ENCODE measurements around the gene CCND1. TPM values are rescaled to one million over a fixed set of nuclear protein-coding genes. Genes with fewer than 3 reads are reported as not detected.

Gene CCND1
- total and polyA plus RNA-seq, 10 donors = 4.3 to 96.6 (median 59.0) TPM

DNA sequence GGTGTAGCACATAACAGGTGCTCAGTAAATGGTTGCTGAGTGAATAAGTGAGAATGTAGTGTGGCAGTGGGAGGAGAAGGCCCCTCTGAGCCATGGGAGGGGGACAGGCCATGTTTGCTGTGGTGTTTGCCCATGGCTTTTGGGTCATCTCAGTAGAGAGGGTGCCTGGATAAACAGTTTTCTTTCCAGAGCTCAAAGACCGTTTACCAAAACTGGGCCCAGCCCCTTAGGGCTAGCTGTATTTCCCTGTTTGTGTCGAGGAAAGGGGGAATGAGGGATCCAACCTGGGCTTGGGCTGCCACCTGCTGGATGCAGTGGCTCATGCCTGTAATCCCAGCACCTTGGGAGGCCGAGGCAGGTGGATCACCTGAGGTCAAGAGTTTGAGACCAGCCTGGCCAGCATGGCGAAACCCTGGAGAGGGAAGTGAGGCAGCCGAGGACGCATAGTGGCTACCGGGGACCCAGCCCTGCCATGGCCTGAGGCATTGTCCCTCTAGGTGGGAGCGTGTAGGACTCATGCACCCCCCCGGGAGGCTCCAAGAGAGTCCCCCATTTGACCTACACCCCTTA lies 42.9 kb downstream of the CCND1 start:
- WGBS, 5 donors = 56 to 77% (median 68%) methylated on average over 7 to 9 of the region's 9 CpGs
- DNase-seq = peak; percentile 54
- Histone ChIP-seq H3K27ac (no peak overlapping the region), H3K4me1 (peaks cover 0 to 11% (median 9%) of the 10 kb centered on the region in 6 donors), H3K27me3 (replicated peaks in 1 of 7) (peaks cover 0 to 33% (median 15%) of the 10 kb centered on the region in 7 donors), H3K36me3 (no peaks in the 10 kb centered on the region), H3K9me3 (no peaks in the 10 kb centered on the region), H3K4me3 (no peak overlapping the region)
- intact Hi-C loops (cut with DNase I; ENCODE audit: low total_unique reads) = no loop called here
- TF ChIP-seq POLR2A (IDR thresholded peaks at IDR 0.05) = no peak
- TF ChIP-seq, protein P1, sequence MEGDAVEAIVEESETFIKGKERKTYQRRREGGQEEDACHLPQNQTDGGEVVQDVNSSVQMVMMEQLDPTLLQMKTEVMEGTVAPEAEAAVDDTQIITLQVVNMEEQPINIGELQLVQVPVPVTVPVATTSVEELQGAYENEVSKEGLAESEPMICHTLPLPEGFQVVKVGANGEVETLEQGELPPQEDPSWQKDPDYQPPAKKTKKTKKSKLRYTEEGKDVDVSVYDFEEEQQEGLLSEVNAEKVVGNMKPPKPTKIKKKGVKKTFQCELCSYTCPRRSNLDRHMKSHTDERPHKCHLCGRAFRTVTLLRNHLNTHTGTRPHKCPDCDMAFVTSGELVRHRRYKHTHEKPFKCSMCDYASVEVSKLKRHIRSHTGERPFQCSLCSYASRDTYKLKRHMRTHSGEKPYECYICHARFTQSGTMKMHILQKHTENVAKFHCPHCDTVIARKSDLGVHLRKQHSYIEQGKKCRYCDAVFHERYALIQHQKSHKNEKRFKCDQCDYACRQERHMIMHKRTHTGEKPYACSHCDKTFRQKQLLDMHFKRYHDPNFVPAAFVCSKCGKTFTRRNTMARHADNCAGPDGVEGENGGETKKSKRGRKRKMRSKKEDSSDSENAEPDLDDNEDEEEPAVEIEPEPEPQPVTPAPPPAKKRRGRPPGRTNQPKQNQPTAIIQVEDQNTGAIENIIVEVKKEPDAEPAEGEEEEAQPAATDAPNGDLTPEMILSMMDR (IDR thresholded peaks at IDR 0.05 in 8 of 11, conservative IDR thresholded peaks at IDR 0.05 in 3 of 11) = peak in 3 of 11 experiments; percentile 22 to 27 (median 23)

DNA sequence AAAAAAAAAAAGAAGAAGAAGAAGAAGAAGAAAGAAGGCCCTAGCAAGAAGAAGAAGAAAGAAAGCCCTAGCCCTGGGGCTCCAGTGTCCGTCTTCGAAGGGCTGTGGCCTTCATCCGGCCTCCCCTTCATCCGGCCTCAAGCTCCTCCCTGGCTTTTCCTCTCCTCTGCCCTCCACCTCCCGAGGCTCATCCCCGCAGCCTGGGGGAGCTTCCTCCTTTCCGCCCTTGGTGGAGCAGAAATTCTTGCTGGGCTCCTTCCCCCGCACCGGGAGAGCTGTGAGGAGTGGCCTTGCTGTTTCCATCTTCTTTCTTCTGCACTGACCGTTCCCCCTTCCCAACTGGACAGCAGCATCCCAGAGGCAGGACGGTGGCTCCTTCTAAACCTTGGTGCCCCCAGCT lies 43.7 kb downstream of the CCND1 start:
- no peaks in the 10 kb centered on the region for H3K36me3 ChIP-seq
- WGBS, 5 donors = 57 to 69% (median 66%) methylated on average over 10 to 11 of the region's 11 CpGs
- H3K9me3 ChIP-seq = no peaks in the 10 kb centered on the region
- H3K27ac ChIP-seq = no peak overlapping the region
- intact Hi-C loops (cut with DNase I; ENCODE audit: low total_unique reads) = loop anchor here (5.0 kb wide), 2 partner anchors 203 to 513 kb away; no protein-coding TSS in a partner anchor
- DNase-seq = peak; percentile 46
- peaks cover 0 to 11% (median 9%) of the 10 kb centered on the region in 6 donors for H3K4me1 ChIP-seq
- H3K4me3 ChIP-seq = no peak overlapping the region
- TF ChIP-seq, protein P1 (IDR thresholded peaks at IDR 0.05 in 8 of 11, conservative IDR thresholded peaks at IDR 0.05 in 3 of 11) = no peak
- TF ChIP-seq POLR2AphosphoS5 (IDR thresholded peaks at IDR 0.05) (no peak), POLR2A (IDR thresholded peaks at IDR 0.05) (no peak)
- H3K27me3 ChIP-seq (replicated peaks in 1 of 7) = peaks cover 0 to 41% (median 15%) of the 10 kb centered on the region in 7 donors

DNA sequence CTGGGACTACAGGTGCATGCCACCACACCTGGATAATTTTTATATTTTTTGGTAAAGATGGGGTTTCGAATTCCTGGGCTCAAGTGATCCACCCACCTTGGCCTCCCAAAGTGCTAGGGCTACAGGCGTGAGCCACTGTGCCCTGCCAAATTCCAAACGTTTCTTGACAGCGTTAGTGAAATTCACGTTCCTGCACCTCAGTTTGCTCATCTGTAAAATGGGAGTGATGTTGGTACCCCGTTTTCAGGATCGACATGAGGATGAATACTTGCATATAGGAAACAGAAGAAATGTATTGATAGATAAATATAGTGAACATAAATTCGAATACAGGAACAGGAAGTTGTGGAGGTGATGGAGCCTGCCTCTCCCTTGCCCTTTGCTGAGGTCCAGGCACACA lies 44.4 kb downstream of the CCND1 start:
- WGBS, 5 donors = 48 to 55% (median 49%) methylated on average over 8 of the region's 8 CpGs
- TF ChIP-seq POLR2AphosphoS5 (IDR thresholded peaks at IDR 0.05) (no peak), POLR2A (IDR thresholded peaks at IDR 0.05) (no peak)
- TF ChIP-seq, protein P1 (IDR thresholded peaks at IDR 0.05 in 8 of 11, conservative IDR thresholded peaks at IDR 0.05 in 3 of 11) = no peak
- intact Hi-C loops (cut with DNase I; ENCODE audit: low total_unique reads) = loop anchor here (5.0 kb wide), 2 partner anchors 202 to 512 kb away; no protein-coding TSS in a partner anchor
- Histone ChIP-seq H3K27me3 (replicated peaks in 1 of 7) (peaks cover 0 to 48% (median 15%) of the 10 kb centered on the region in 7 donors), H3K4me3 (peak overlapping the region in 1 of 8 donors; percentile 45), H3K9me3 (no peaks in the 10 kb centered on the region), H3K36me3 (no peaks in the 10 kb centered on the region), H3K4me1 (peaks cover 0 to 11% (median 9%) of the 10 kb centered on the region in 6 donors), H3K27ac (no peak overlapping the region)
- no peak for DNase-seq

DNA sequence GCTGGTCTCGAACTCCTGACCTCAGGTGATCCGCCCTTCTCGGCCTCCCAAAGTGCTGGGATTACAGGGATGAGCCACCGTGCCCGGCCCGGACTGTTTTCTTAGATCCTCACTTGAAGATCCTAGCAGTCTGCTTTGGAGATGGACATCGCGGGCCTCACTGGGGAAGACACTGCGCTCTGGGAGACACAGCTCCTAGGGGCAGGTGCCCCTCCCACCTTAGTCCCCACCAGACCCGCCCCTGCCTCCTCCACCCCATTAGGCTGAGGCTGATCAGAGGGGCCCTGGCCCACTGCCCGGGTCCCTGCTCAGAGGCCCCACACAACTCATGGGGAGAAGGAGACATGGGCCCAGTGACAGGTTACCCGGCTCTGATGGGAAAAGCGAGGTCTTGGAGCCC lies 45.5 kb downstream of the CCND1 start:
- TF ChIP-seq POLR2A (IDR thresholded peaks at IDR 0.05) (no peak), POLR2AphosphoS5 (IDR thresholded peaks at IDR 0.05) (no peak)
- TF ChIP-seq, protein P1 (IDR thresholded peaks at IDR 0.05 in 8 of 11, conservative IDR thresholded peaks at IDR 0.05 in 3 of 11) = no peak
- Histone ChIP-seq H3K27me3 (replicated peaks in 1 of 7) (peaks cover 0 to 59% (median 15%) of the 10 kb centered on the region in 7 donors), H3K4me1 (peaks cover 0 to 11% (median 9%) of the 10 kb centered on the region in 6 donors), H3K36me3 (no peaks in the 10 kb centered on the region), H3K9me3 (no peaks in the 10 kb centered on the region), H3K27ac (no peak overlapping the region), H3K4me3 (no peak overlapping the region)
- intact Hi-C loops (cut with DNase I; ENCODE audit: low total_unique reads) = loop anchor here (5.0 kb wide), 2 partner anchors 201 to 511 kb away; no protein-coding TSS in a partner anchor
- peak; percentile 67 for DNase-seq
- WGBS, 5 donors = 71 to 84% (median 80%) methylated on average over 9 to 13 of the region's 13 CpGs
